GM23248 (cell line): ENCODE measurements around the gene AVPR2.

Experiments used
- EZH2 ChIP-seq: fragments of 200-600 bp; sonication (generic); IDR thresholded peaks from 2 replicates; pipeline ENCODE4 v1.6.1; 2018; ENCODE audit warnings: antibody characterized with exemption, mild to moderate bottlenecking; ENCODE audit not compliant: insufficient read depth, poor library complexity, severe bottlenecking
- EZH2phosphoT487 ChIP-seq: fragments of 200-600 bp; sonication (generic); IDR thresholded peaks from 2 replicates; pipeline ENCODE4 v1.6.1; 2018; ENCODE audit warnings: antibody characterized with exemption, moderate library complexity, mild to moderate bottlenecking, low read depth; ENCODE audit not compliant: insufficient read depth

GRCh38 chrX:153861733-153862310 is 42.7 kb upstream of the AVPR2 start:
- TF ChIP-seq EZH2phosphoT487 (no peak), EZH2 (no peak)
